Dedifferentiated amniotic fluid mesenchymal stem cell (primary cell): ENCODE measurements around the gene MCF2L.
"Not testable (repeated sequence)": the region's sequence is repeated elsewhere in the genome, so short reads cannot be mapped to it uniquely, and the experiment has no call there.

Source experiments
- DNase-seq: peaks from one replicate; pipeline ENCODE4 v3.0.0-alpha.2; 2016; ENCODE audit errors: extremely low spot score

Gene MCF2L

GRCh38 chr13:112968910-112969691 lies at the start of gene MCF2L:
Gene MCF2L, plus strand, starts transcription at chr13:112969214. Its CDS starts 166 bp downstream, at chr13:112969380.
- no peak for DNase-seq

- no peak for DNase-seq
These were observed 45.1 kb upstream of the MCF2L start for GRCh38 chr13:112923962-112924361.

GRCh38 chr13:112924365-112924764 lies 44.6 kb upstream of the MCF2L start:
- no peak for DNase-seq

- DNase-seq, result no peak
These were observed 43.0 kb upstream of the MCF2L start for GRCh38 chr13:112926003-112926402.

- no peak for DNase-seq
These were observed 42.0 kb upstream of the MCF2L start for GRCh38 chr13:112926993-112927392.

GRCh38 chr13:112928020-112928971 lies 40.7 kb upstream of the MCF2L start:
- no peak for DNase-seq

- DNase-seq, result no peak
These were observed 39.8 kb upstream of the MCF2L start for GRCh38 chr13:112928972-112929782.

- DNase-seq, result no peak
These were observed 39.3 kb upstream of the MCF2L start for GRCh38 chr13:112929783-112930055.

- DNase-seq, result no peak
These were observed 38.8 kb upstream of the MCF2L start for GRCh38 chr13:112930192-112930591.

GRCh38 chr13:112931028-112931934 lies 37.7 kb upstream of the MCF2L start:
- peak; percentile 81 for DNase-seq

GRCh38 chr13:112932971-112933370 lies 36.0 kb upstream of the MCF2L start:
- DNase-seq, result no peak

GRCh38 chr13:112933649-112934048 lies 35.4 kb upstream of the MCF2L start:
- DNase-seq, result no peak

- no peak for DNase-seq
These were observed 34.9 kb upstream of the MCF2L start for GRCh38 chr13:112934078-112934477.

- no peak for DNase-seq
These were observed 30.3 kb upstream of the MCF2L start for GRCh38 chr13:112938680-112939079.

- no peak for DNase-seq
These were observed 28.8 kb upstream of the MCF2L start for GRCh38 chr13:112940236-112940635.

- DNase-seq, result no peak
These were observed 27.7 kb upstream of the MCF2L start for GRCh38 chr13:112941349-112941748.

GRCh38 chr13:112941765-112942164 lies 27.2 kb upstream of the MCF2L start:
- DNase-seq, result not testable (repeated sequence)

GRCh38 chr13:112942689-112943308 lies 26.2 kb upstream of the MCF2L start:
- DNase-seq, result peak; percentile 92

- no peak for DNase-seq
These were observed 25.5 kb upstream of the MCF2L start for GRCh38 chr13:112943309-112944125.

GRCh38 chr13:112947796-112948195 lies 21.2 kb upstream of the MCF2L start:
- DNase-seq, result no peak
